GM13976 (cell line): Measurements from ENCODE around the gene SH3RF3.

Source experiments
- DNase-seq: peaks from one replicate; pipeline ENCODE4 v3.0.0; 2012; ENCODE audit warnings: low spot score
- in situ Hi-C: fragments of 300-500 bp; cut with MboI; formaldehyde crosslinking; loops from one replicate; pipeline ENCODE4 v1.12.0; 2022; ENCODE audit warnings: low sequenced_read_pairs, mixed read lengths, inconsistent platforms; ENCODE audit not compliant: unreplicated experiment
- TF ChIP-seq, protein P1 (sequence below): IDR thresholded peaks from 2 replicates; pipeline ENCODE4 v1.5.1; 2012; ENCODE audit warnings: borderline replicate concordance, mild to moderate bottlenecking; ENCODE audit not compliant: insufficient read depth; ENCODE audit errors: extremely low read depth, missing control alignments, control extremely low read depth

Gene SH3RF3

DNA sequence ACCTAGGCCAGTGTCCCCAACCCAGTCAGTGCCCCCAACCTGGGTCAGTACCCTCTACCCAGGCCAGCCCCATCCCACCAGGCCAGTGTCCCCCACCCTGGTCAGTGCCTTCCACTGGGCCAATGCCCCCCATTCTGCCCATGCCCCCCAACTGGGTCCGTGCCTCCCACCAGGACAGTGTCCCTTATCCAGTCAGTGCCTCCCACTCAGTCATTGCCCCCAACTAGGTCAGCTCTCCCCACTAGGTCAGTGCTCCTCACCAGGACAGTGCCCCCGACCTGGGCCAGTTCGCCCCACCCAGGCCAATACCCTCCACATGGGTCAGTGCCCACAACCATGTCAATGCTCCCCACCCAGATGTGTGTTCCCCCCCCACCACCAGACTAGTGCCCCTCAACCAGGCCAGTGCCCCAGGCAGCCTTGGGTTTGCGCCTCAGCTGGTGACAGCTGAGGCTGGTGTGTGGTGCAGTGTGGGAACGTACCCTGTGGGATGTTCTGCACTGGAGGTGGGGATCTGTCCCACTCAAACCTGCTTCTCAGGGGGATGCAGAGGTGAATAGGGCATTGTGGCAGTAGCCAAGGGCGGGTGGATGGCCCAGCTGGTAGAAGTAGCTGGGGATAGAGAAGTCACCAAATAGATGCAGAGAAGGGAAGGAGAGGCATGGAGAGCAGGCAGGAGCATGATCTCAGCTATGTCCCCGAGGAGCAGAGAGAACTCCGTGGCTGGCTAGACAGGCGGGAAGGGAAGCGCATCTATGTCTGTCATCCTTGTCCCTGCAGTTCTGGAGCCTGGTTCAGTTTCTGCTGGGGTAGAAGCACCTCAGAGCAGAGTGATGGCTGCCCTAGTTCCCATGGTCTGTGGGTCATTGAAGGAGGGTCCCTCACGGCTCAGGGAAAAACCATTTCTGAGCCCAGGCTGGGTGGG is 168.8 kb downstream of the SH3RF3 start:
- in situ Hi-C loops: no loop called here
- DNase-seq: no peak
- TF ChIP-seq, protein P1, sequence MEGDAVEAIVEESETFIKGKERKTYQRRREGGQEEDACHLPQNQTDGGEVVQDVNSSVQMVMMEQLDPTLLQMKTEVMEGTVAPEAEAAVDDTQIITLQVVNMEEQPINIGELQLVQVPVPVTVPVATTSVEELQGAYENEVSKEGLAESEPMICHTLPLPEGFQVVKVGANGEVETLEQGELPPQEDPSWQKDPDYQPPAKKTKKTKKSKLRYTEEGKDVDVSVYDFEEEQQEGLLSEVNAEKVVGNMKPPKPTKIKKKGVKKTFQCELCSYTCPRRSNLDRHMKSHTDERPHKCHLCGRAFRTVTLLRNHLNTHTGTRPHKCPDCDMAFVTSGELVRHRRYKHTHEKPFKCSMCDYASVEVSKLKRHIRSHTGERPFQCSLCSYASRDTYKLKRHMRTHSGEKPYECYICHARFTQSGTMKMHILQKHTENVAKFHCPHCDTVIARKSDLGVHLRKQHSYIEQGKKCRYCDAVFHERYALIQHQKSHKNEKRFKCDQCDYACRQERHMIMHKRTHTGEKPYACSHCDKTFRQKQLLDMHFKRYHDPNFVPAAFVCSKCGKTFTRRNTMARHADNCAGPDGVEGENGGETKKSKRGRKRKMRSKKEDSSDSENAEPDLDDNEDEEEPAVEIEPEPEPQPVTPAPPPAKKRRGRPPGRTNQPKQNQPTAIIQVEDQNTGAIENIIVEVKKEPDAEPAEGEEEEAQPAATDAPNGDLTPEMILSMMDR: no peak

DNA sequence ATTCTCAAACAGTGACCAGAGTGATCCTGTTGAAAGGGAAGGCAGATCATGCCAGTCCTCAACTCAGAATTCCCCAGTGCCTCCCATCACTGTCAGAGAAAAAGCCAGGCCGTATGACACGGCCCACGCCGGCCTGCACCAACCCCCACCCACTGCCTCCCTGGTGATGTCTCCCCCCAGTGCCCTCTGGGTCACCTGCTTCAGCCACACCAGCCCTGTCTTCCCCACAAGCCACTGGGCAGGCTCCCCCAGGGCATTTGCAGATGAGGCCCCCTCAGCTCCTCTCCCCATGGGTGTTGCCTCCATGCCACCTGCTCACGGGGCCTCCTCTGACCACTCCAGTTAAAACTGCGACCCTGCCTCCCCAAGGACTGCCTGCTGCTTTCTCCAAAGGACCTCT is 169.8 kb downstream of the SH3RF3 start:
- DNase-seq: no peak
- TF ChIP-seq, protein P1: no peak
- in situ Hi-C loops: no loop called here

DNA sequence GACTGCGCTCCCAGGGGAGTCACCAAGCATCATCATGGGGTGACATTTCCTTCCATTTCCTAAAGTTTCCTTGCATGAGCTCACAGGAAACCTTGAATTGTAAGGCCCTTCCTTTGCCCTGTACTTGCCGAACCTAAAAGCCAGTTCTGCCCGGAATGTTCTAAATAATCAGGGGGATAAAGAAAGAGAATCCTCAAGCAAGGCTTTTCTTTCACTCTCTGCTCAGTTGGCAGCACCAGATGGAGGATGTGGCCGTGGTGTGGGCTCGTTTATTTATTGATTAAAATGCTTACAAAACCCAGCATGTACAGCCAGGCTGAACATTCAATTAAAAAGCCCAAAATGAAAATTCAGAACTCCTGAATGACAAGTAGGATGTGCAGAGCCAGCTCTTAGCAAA is 170.5 kb downstream of the SH3RF3 start:
- in situ Hi-C loops: no loop called here
- no peak for DNase-seq
- TF ChIP-seq, protein P1: no peak

DNA sequence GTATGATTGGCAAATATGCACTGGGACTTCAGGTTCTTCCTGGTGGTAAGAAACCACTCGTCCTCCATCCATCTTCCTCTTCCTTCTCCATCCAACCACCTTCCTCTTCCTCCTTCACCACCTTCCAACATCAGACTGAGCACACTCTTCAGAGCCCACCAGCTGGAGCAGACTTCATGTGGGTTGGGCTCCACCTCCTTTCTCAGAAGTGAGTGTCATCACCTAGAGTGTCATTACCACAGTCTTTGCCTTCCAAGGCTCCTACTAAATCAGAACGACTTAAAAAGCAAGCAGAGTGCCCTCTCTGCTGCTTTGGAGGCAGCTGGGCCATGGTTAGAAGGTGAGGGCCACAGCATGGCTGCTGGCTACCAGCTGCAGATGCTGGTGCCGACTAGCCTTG is 171.6 kb downstream of the SH3RF3 start:
- in situ Hi-C loops: no loop called here
- TF ChIP-seq, protein P1: no peak
- DNase-seq: no peak

DNA sequence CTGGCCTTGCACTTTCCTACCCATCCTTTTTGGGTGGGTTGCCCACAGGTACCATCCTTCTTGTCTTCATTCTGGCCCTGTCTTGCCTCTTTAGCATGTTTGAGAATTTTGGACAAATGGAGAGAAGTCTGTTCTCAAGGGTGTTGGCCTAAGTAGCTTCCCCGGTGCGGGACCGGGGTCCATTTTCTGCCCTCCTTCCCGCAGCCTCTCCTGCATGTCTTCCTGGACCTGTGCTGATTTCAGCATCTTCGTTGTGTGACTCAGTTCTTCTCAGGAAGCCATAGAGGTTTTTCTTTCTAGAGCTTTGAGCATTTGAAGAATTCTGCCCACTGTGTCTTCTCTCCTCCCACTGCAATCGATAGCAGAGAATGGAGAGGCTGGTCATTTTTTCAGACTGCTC is 172.7 kb downstream of the SH3RF3 start:
- in situ Hi-C loops: no loop called here
- TF ChIP-seq, protein P1: no peak
- no peak for DNase-seq

DNA sequence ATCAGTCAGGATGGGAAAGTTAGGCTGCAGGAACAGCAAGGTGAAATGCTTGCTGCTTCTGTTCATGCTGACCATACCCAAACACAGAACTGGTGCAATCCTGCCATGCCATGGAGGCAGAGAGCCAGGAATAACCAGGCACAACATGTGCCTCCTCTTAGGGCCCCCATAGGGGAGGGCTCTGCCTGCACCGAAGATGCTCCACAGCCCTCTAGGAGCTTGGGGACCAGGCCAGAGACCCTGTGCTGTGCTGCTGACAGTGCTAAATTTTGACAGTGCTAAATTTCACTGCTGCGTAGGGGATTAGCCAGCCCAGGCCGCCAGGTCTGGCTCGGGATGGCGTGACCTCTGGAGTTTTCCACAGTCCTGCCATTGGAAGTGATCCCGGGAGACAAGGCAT is 173.3 kb downstream of the SH3RF3 start:
- in situ Hi-C loops: no loop called here
- TF ChIP-seq, protein P1: no peak
- DNase-seq: no peak
